ENCODE measurements around the gene ZNF783.

DNA sequence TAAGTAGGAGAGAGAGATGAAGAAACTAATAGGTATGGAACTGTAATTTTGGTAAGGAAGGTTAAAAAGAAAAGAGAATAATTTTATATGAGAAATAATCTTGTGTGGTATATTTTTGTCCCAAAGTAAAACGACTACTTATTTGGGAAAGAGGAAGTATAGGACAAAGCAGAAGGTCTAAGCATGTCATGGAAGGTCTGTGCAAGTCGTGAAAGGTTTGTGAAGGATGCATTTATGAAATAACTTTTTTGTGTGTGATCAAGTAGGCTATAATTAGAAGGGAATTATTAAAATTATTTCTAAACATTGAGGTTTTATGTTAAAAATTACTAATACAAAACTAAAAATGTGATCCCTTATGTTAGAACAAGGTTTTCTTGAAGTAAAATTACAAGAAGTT, 63.3 kb downstream of the ZNF783 start:
- TF ChIP-seq, protein P1, sequence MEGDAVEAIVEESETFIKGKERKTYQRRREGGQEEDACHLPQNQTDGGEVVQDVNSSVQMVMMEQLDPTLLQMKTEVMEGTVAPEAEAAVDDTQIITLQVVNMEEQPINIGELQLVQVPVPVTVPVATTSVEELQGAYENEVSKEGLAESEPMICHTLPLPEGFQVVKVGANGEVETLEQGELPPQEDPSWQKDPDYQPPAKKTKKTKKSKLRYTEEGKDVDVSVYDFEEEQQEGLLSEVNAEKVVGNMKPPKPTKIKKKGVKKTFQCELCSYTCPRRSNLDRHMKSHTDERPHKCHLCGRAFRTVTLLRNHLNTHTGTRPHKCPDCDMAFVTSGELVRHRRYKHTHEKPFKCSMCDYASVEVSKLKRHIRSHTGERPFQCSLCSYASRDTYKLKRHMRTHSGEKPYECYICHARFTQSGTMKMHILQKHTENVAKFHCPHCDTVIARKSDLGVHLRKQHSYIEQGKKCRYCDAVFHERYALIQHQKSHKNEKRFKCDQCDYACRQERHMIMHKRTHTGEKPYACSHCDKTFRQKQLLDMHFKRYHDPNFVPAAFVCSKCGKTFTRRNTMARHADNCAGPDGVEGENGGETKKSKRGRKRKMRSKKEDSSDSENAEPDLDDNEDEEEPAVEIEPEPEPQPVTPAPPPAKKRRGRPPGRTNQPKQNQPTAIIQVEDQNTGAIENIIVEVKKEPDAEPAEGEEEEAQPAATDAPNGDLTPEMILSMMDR (IDR thresholded peaks at IDR 0.05) = no peak
- TF ChIP-seq SP1 (CRISPR knock-in tag; conservative IDR thresholded peaks at IDR 0.05) = no peak
- no peak for TF ChIP-seq ETV6 (CRISPR knock-in tag; IDR thresholded peaks at IDR 0.05)
